HepG2 (cell line): ENCODE measurements around the gene PPP2R5D. TPM values are rescaled to one million over a fixed set of nuclear protein-coding genes. Genes with fewer than 3 reads are reported as not detected.

Source experiments
- DNMT3B ChIP-seq: conservative IDR thresholded peaks from 2 replicates; pipeline ENCODE4 v1.6.1; 2016; ENCODE audit warnings: missing biosample characterization, control low read depth
- E2F2 ChIP-seq: sonication (generic); formaldehyde crosslinking; IDR thresholded peaks from 2 replicates; pipeline ENCODE4 v1.4.0; 2020; ENCODE audit warnings: missing genetic modification reagents, borderline replicate concordance
- ELK4 ChIP-seq: sonication (generic); formaldehyde crosslinking; IDR thresholded peaks from 2 replicates; pipeline ENCODE4 v1.9.0; 2021; ENCODE audit warnings: missing genetic modification reagents, borderline replicate concordance
- ETS1 ChIP-seq: sonication (generic); formaldehyde crosslinking; IDR thresholded peaks from 2 replicates; pipeline ENCODE4 v1.4.0; 2020; ENCODE audit warnings: missing genetic modification reagents
- HIC2 ChIP-seq: sonication (generic); formaldehyde crosslinking; IDR thresholded peaks from 2 replicates; pipeline ENCODE4 v1.9.0; 2022; ENCODE audit warnings: low read depth, missing genetic modification reagents
- KAT8 ChIP-seq: IDR thresholded peaks from 2 replicates; pipeline ENCODE4 v1.6.1; 2016; ENCODE audit warnings: missing genetic modification reagents, missing compliant biosample characterization
- PAWR ChIP-seq: sonication (generic); formaldehyde crosslinking; IDR thresholded peaks from 2 replicates; pipeline ENCODE4 v1.4.0; 2020; ENCODE audit warnings: missing genetic modification reagents, mild to moderate bottlenecking, borderline replicate concordance
- RAD21 ChIP-seq: fragments of 450-650 bp; formaldehyde crosslinking; IDR thresholded peaks from 2 replicates; pipeline ENCODE4 v1.5.0; 2020; ENCODE audit warnings: mild to moderate bottlenecking
- RARG ChIP-seq: sonication (generic); formaldehyde crosslinking; IDR thresholded peaks from 2 replicates; pipeline ENCODE4 v1.4.0; 2020; ENCODE audit warnings: low read depth, mild to moderate bottlenecking, missing genetic modification reagents
- SMC3 ChIP-seq: IDR thresholded peaks from 2 replicates; pipeline ENCODE4 v1.6.1; 2011; ENCODE audit warnings: low read length, improper control_type of control experiment
- SRSF1 ChIP-seq: fragments of 200-400 bp; formaldehyde crosslinking; optimal IDR thresholded peaks from 2 replicates; pipeline ENCODE3; 2017; ENCODE audit warnings: mild to moderate bottlenecking, low read depth, low read length, moderate library complexity
- USF2 ChIP-seq, 2 experiments: sonication (generic) in 1 of 2; formaldehyde crosslinking in 1 of 2; IDR thresholded peaks; 2 replicates each; pipeline versions ENCODE4 v1.5.1 to v1.6.1; 2011 to 2020; ENCODE audit warnings: borderline replicate concordance in 1 of 2, low read depth in 1 of 2, low read length in 1 of 2, mild to moderate bottlenecking in 1 of 2, missing genetic modification reagents in 1 of 2, moderate library complexity in 1 of 2
- ZFP62 ChIP-seq: sonication (generic); formaldehyde crosslinking; IDR thresholded peaks from 2 replicates; pipeline ENCODE4 v1.4.0; 2020; ENCODE audit warnings: missing genetic modification reagents
- ZNF230 ChIP-seq: sonication (generic); formaldehyde crosslinking; IDR thresholded peaks from 2 replicates; pipeline ENCODE4 v1.4.0; 2020; ENCODE audit warnings: mild to moderate bottlenecking, missing genetic modification reagents
- ZNF510 ChIP-seq: sonication (generic); formaldehyde crosslinking; IDR thresholded peaks from 2 replicates; pipeline ENCODE4 v1.4.0; 2020; ENCODE audit warnings: low read depth, mild to moderate bottlenecking, missing genetic modification reagents
- ZNF512 ChIP-seq: sonication (generic); formaldehyde crosslinking; IDR thresholded peaks from 2 replicates; pipeline ENCODE4 v1.4.0; 2020; ENCODE audit warnings: mild to moderate bottlenecking, missing genetic modification reagents
- ZNF552 ChIP-seq: sonication (generic); formaldehyde crosslinking; IDR thresholded peaks from 2 replicates; pipeline ENCODE4 v1.9.0; 2022; ENCODE audit warnings: missing genetic modification reagents, mild to moderate bottlenecking, borderline replicate concordance
- ZNF660 ChIP-seq: sonication (generic); formaldehyde crosslinking; IDR thresholded peaks from 2 replicates; pipeline ENCODE4 v1.5.1; 2020; ENCODE audit warnings: mild to moderate bottlenecking, low read depth, missing genetic modification reagents, borderline replicate concordance
- polyA plus RNA-seq, 8 experiments: library from polyadenylated mRNA; depleted of rRNA in 3 of 8; stranded (reverse) in 7 of 8; unstranded in 1 of 8; fragments of >200 nt; fragmentation: Illumina TruSeq in 4 of 8; extraction: Trizol in 4 of 8; gene quantifications; 2 replicates each; pipeline versions ENCODE4 v1.2.1 to v1.2.3, GENCODE V29; 2011 to 2016; ENCODE audit warnings: low read depth in 4 of 8, missing spikeins in 1 of 8, mixed read lengths in 1 of 8; ENCODE audit not compliant: insufficient read depth in 1 of 8
- total RNA-seq, 5 experiments: library from RNA; depleted of rRNA; stranded (reverse); fragments of >200 nt; fragmentation: Illumina TruSeq; extraction: Trizol; gene quantifications; 2 replicates each; pipeline ENCODE4 v1.2.3, GENCODE V29; 2016; ENCODE audit warnings: low read depth in 1 of 5

Gene PPP2R5D
- total and polyA plus RNA-seq, 2 of the 13 experiments (the other 11 are each of a cell fraction or from before 2014, with no cell fraction given) = 53.7 to 60.4 TPM

GRCh38 chr6:42938987-42939809 is 45.2 kb upstream of the PPP2R5D start (continued):
- TF ChIP-seq RAD21 (CRISPR knock-in tag) = peak; percentile 44; the same call in 1 of the 2 replicates
- TF ChIP-seq DNMT3B (CRISPR knock-in tag) = no peak
- no peak for TF ChIP-seq ELK4 (CRISPR knock-in tag)
- TF ChIP-seq ZNF510 (CRISPR knock-in tag) = peak; percentile 97
- TF ChIP-seq USF2 (IDR thresholded peaks at IDR 0.05; ENCODE audit: low read depth, low read length) = no peak
- no peak for TF ChIP-seq USF2 (CRISPR knock-in tag; IDR thresholded peaks at IDR 0.05; ENCODE audit: borderline replicate concordance)
- TF ChIP-seq HIC2 = peak; percentile 89; the same call in 1 of the 2 replicates
- peak; percentile 69 for TF ChIP-seq KAT8 (CRISPR knock-in tag)
- no peak for TF ChIP-seq SRSF1
- no peak for TF ChIP-seq ZNF512 (CRISPR knock-in tag)
- peak; percentile 92; the same call in 1 of the 2 replicates for TF ChIP-seq ZNF230 (CRISPR knock-in tag)
- peak; percentile 39; the same call in 1 of the 2 replicates for TF ChIP-seq SMC3
- TF ChIP-seq RARG (CRISPR knock-in tag) = no peak
- no peak for TF ChIP-seq ZFP62 (CRISPR knock-in tag)
- no peak for TF ChIP-seq ETS1
- TF ChIP-seq E2F2 (CRISPR knock-in tag) = no peak
- TF ChIP-seq PAWR (CRISPR knock-in tag) = no peak
- TF ChIP-seq ZNF660 = no peak
- 0 out of 2 replicates have a peak, but pooled peaks have one; percentile 83 for TF ChIP-seq ZNF552
